Heart left ventricle (tissue), 13 donors: ENCODE results near the gene EBF4.

ENCODE experiments used
- CTCF ChIP-seq, 12 donors: fragments of 200-600 bp; sonication (generic) in 4 of 12; IDR thresholded peaks; one replicate each; pipeline versions ENCODE4 v1.5.0 to v1.8.0; 2018 to 2022; ENCODE audit warnings: antibody characterized with exemption in 12 of 12, mild to moderate bottlenecking in 5 of 12
- POLR2A ChIP-seq, 2 donors: fragments of 450-650 bp; IDR thresholded peaks; one replicate each; pipeline ENCODE4 v1.6.1; 2017; ENCODE audit warnings: antibody characterized with exemption in 2 of 2, mild to moderate bottlenecking in 2 of 2, moderate library complexity in 2 of 2
- donor health status: ischemic (EF 13 %, LVEDD 7.1; RV severe dilation, severe dysfunction).
- donor health status: DM: no; HTN: yes; CAD: no.
- donor health status: DM: no; HTN: no; CAD: no.
- donor health status: ischemic (EF 25% LVEDD 6.9; RV normal size, moderate dysfunction).
- donor health status: ischemic (EF 25% LVEDD 5.7; RV mildly dilated, moderate dysfunction).
- donor health status: ischemic (EF 35%, LVEDD 5.7; RV mildly dilated, moderate dysfunction).
- donor health status: nonischemic (EF 11% LVEDD 7.7; RV severe dilation, severe dysfunction).
- donor health status: DM: yes; HTN: yes; CAD: no.
- donor health status: PGD.
- donor health status: ischemic (EF 29% LVEDD 5.4; RV normal size, mild dysfunction).
- donor health status: nonischemic (EF 23%, LVEDD 6.1; RV moderate dilation, normal function).

- TF ChIP-seq POLR2A (IDR thresholded peaks at IDR 0.05) (no peak), CTCF (IDR thresholded peaks at IDR 0.05) (no peak)
Observed at GRCh38 chr20:2729251-2729713, 36.7 kb downstream of the EBF4 start.
